Activated CD4-positive, alpha-beta memory T cell treated with anti-CD3 and anti-CD28 coated beads, Interleukin-2, amount 10 ng/mL, durations not matched to agents 7 days and 5 days (primary cell): ENCODE measurements around the gene GLCCI1. TPM values are rescaled to one million over a fixed set of nuclear protein-coding genes. Genes with fewer than 3 reads are reported as not detected.

Source experiments
- CTCF ChIA-PET: fragments of 350-600 bp; sonication (Branson Sonifier 250); formaldehyde crosslinking; loops from one replicate; lab custom pipeline; 2021; ENCODE audit warnings: antibody characterized with exemption, inconsistent platforms; lab: Charles Lee
- POLR2A ChIA-PET: fragments of 350-600 bp; sonication (Branson Sonifier 250); formaldehyde crosslinking; loops from one replicate; lab custom pipeline; 2021; ENCODE audit warnings: antibody characterized with exemption; lab: Charles Lee
- DNase-seq: peaks from one replicate; pipeline ENCODE4 v3.0.0-alpha.2; 2020
- H3K27ac Mint-ChIP-seq: one replicate; pipeline ENCODE4 v1.8.0; 2021; ENCODE audit warnings: mild to moderate bottlenecking, mixed read lengths
- H3K27me3 Mint-ChIP-seq: one replicate; pipeline ENCODE4 v1.8.0; 2021; ENCODE audit warnings: mixed read lengths
- H3K36me3 Mint-ChIP-seq: one replicate; pipeline ENCODE4 v1.8.0; 2021; ENCODE audit warnings: low read depth, mixed read lengths
- H3K4me1 Mint-ChIP-seq: one replicate; pipeline ENCODE4 v1.8.0; 2021; ENCODE audit warnings: mixed read lengths
- H3K4me3 Mint-ChIP-seq: one replicate; pipeline ENCODE4 v1.8.0; 2021; ENCODE audit warnings: mild to moderate bottlenecking, mixed read lengths
- H3K9me3 Mint-ChIP-seq: one replicate; pipeline ENCODE4 v1.8.0; 2021; ENCODE audit warnings: mixed read lengths
- total RNA-seq, 2 experiments: library from RNA; stranded (reverse); gene quantifications; one replicate each; pipeline ENCODE4 v1.2.3, GENCODE V29; 2021

GLCCI1 gene
- total RNA-seq, 2 experiments from 2014 or later = 25.4 to 29.0 TPM

DNA sequence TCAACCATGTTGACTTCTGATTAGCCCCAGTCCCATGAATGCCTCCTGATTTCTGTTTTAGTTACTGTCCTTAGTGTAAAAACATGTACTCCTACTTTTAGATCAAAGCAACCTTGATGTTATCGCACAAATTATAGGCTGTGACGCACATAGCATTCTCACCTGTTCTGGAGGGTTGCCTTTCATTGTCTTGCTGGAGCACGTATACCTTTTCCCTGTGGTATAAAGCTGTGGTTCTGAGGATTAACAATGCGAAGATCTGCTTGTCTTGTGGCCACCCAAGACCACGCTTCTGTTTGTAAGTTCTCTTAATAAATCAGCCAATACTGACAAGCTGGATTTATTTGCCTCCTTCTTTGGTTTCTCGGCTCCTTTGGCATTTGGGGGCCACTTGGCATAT is 30.1 kb upstream of the GLCCI1 start:
- no peaks in the 10 kb centered on the region for H3K27me3 Mint-ChIP-seq
- H3K9me3 Mint-ChIP-seq = no peaks in the 10 kb centered on the region
- H3K4me3 Mint-ChIP-seq = no peak overlapping the region
- ChIA-PET POLR2A (no interaction called here), CTCF (no interaction called here)
- DNase-seq = no peak
- peaks cover 19% of the 10 kb centered on the region for H3K4me1 Mint-ChIP-seq
- no peak overlapping the region for H3K27ac Mint-ChIP-seq
- H3K36me3 Mint-ChIP-seq = no peaks in the 10 kb centered on the region

DNA sequence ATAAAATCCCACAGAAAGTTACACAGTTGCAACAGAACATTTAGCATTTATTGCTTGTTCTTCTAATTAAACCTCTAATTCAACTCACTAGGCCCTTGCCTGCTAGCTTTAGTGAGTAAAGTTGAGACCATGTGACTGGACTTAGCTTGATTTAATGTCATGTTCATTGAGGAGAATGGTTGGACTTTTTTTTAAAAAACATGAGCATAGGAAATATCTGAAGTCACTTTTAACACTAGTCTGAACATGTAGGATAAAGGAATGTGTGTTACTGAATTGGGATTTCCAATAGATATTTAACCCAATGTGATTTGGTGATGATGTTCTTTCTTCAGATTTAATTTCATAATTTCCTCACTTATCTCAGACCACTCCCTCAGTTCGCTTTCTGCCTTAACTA is 24.6 kb upstream of the GLCCI1 start:
- H3K4me1 Mint-ChIP-seq = peaks cover 34% of the 10 kb centered on the region
- no peaks in the 10 kb centered on the region for H3K9me3 Mint-ChIP-seq
- no peak for DNase-seq
- no peaks in the 10 kb centered on the region for H3K27me3 Mint-ChIP-seq
- peak overlapping the region; percentile 96 for H3K27ac Mint-ChIP-seq
- peaks cover 3% of the 10 kb centered on the region for H3K36me3 Mint-ChIP-seq
- POLR2A ChIA-PET = interaction anchor here (0.8 to 3.0 kb wide), 18 partner anchors 9 to 761 kb away, joined by 3 to 124 read pairs (median 5); partner anchors contain the start of genes C1GALT1, GLCCI1 and UMAD1
- H3K4me3 Mint-ChIP-seq = no peak overlapping the region
- CTCF ChIA-PET = interaction anchor here (1.2 to 1.5 kb wide), 5 partner anchors 24 to 263 kb away, joined by 4 to 14 read pairs (median 5); partner anchors contain the start of gene GLCCI1

DNA sequence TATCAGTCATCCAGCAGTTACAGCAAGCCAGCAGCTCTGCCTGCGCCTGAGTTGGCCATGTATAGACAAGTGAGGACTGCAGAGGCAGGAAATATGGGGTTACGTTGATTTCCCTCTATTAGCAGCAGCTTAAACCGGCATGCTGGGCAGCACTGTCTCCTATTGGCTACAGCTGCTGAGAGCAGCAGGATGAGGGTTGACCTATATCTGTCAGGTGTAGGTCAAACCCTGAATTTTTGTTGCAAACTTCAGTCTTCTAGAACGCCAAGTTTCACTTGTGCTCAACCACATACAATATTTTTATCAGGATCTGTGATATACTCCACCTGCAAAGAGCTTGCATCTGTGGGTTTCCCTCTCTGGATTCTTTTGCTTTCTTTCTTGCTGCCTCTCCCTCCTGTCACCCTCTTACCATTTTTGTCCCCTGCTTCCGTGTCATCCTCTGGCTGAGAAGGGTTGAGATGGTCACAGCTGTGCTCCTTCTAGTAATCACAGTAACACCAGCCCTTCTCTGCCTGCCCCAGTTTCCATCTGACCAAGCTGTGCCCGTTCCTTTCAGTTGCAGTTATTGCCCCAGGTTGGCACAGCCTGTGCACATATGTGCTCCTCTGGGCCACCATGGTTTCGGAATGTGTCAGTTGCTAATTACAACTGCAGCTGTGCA is 23.8 kb upstream of the GLCCI1 start:
- H3K36me3 Mint-ChIP-seq = peaks cover 3% of the 10 kb centered on the region
- ChIA-PET POLR2A (interaction anchor here (0.7 to 3.0 kb wide), 22 partner anchors 9 to 762 kb away, joined by 3 to 124 read pairs (median 4); partner anchors contain the start of genes C1GALT1, GLCCI1 and UMAD1), CTCF (interaction anchor here (0.6 to 1.5 kb wide), 9 partner anchors 23 to 351 kb away, joined by 3 to 14 read pairs (median 4); partner anchors contain the start of gene GLCCI1)
- H3K27me3 Mint-ChIP-seq = no peaks in the 10 kb centered on the region
- H3K4me1 Mint-ChIP-seq = peaks cover 34% of the 10 kb centered on the region
- peak overlapping the region; percentile 71 for H3K4me3 Mint-ChIP-seq
- H3K9me3 Mint-ChIP-seq = no peaks in the 10 kb centered on the region
- DNase-seq = peak; percentile 76
- peak overlapping the region; percentile 96 for H3K27ac Mint-ChIP-seq

- peaks cover 34% of the 10 kb centered on the region for H3K4me1 Mint-ChIP-seq
- H3K36me3 Mint-ChIP-seq = peaks cover 9% of the 10 kb centered on the region
- H3K9me3 Mint-ChIP-seq = peaks cover 3% of the 10 kb centered on the region
- H3K27me3 Mint-ChIP-seq = no peaks in the 10 kb centered on the region
- no peak for DNase-seq
- no peak overlapping the region for H3K27ac Mint-ChIP-seq
- POLR2A ChIA-PET = interaction anchor here (2.5 kb wide), 1 partner anchor 23 kb away, joined by 21 read pairs; the partner anchor contains the start of gene GLCCI1
- CTCF ChIA-PET = no interaction called here
- no peak overlapping the region for H3K4me3 Mint-ChIP-seq
Measured at GRCh38 chr7:7946486-7946885, 22.1 kb upstream of the GLCCI1 start.

GRCh38 chr7:7948232-7948631 is 20.4 kb upstream of the GLCCI1 start:
- ChIA-PET CTCF (no interaction called here), POLR2A (interaction anchor here (2.5 kb wide), 1 partner anchor 21 kb away, joined by 21 read pairs; the partner anchor contains the start of gene GLCCI1)
- Mint-ChIP-seq H3K4me1 (peaks cover 29% of the 10 kb centered on the region), H3K9me3 (peaks cover 3% of the 10 kb centered on the region), H3K27ac (no peak overlapping the region), H3K36me3 (peaks cover 14% of the 10 kb centered on the region), H3K27me3 (no peaks in the 10 kb centered on the region), H3K4me3 (no peak overlapping the region)
- DNase-seq = no peak

DNA sequence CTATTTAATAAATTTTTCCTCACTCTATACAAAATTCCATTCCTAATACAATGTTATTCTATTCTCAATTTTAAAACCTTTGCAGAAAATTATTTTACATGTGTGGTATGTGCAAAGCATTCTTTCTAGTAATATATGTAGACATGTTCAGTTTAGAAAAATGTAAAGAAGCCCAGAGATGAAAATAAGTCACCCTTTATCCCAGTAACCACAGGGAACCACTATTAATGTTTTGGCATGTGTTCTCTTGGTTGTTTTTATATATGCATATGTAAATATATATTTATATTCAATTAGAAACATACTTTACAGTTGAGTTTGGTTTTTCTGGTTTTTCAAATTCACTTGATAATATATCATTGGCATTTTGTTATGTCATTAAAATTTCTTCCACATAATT is 14.8 kb upstream of the GLCCI1 start:
- POLR2A ChIA-PET = interaction anchor here (1.1 to 1.4 kb wide), 2 partner anchors 9 to 14 kb away, joined by 3 read pairs; no protein-coding TSS in a partner anchor
- H3K27ac Mint-ChIP-seq = no peak overlapping the region

DNA sequence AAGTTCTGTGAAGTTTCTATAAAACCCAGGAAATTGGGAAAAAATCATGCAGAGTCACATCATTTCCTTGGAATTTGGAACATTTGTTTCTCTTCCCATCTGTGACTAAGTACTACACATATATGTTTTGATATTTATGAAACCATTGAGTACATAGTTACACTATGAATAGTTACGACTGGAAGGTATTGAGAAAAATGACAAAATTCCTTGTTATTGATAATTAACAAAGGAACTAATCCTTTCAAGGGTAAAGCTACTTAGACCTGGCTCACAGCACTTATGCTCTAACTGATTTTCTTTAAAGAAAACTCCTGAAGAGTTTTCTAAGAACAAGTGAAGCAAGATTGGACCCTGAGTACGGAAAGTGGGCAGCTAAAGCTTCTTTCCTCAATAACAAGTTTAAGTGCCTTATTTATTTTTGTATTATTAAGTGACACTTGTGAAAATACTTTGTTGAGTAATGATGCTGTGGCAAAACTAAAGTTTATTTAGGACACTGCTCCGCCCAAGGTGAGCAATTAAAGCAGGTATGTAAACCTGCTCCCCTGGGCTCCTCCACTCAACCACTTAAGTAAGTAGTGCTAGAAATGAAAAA is 12.0 kb upstream of the GLCCI1 start:
- H3K27me3 Mint-ChIP-seq = no peaks in the 10 kb centered on the region
- peaks cover 3% of the 10 kb centered on the region for H3K36me3 Mint-ChIP-seq
- H3K27ac Mint-ChIP-seq = no peak overlapping the region
- POLR2A ChIA-PET = no interaction called here
- no peaks in the 10 kb centered on the region for H3K9me3 Mint-ChIP-seq
- H3K4me1 Mint-ChIP-seq = no peaks in the 10 kb centered on the region
- H3K4me3 Mint-ChIP-seq = no peak overlapping the region
- CTCF ChIA-PET = no interaction called here
- DNase-seq = no peak

More for the DNA sequence above, 14.8 kb upstream of the GLCCI1 start:
- H3K4me3 Mint-ChIP-seq = no peak overlapping the region
- H3K9me3 Mint-ChIP-seq = peaks cover 3% of the 10 kb centered on the region
- DNase-seq = no peak
- H3K27me3 Mint-ChIP-seq = no peaks in the 10 kb centered on the region
- H3K36me3 Mint-ChIP-seq = peaks cover 11% of the 10 kb centered on the region
- CTCF ChIA-PET = interaction anchor here (1.5 kb wide), 1 partner anchor 11 kb away, joined by 3 read pairs; no protein-coding TSS in a partner anchor
- H3K4me1 Mint-ChIP-seq = no peaks in the 10 kb centered on the region

- DNase-seq = no peak
- Mint-ChIP-seq H3K27ac (no peak overlapping the region), H3K9me3 (no peaks in the 10 kb centered on the region), H3K27me3 (no peaks in the 10 kb centered on the region), H3K4me1 (no peaks in the 10 kb centered on the region), H3K4me3 (no peak overlapping the region), H3K36me3 (no peaks in the 10 kb centered on the region)
- POLR2A ChIA-PET = interaction anchor here (0.6 to 1.7 kb wide), 2 partner anchors 10 to 360 kb away, joined by 3 to 11 read pairs; partner anchors contain the start of gene GLCCI1
- CTCF ChIA-PET = interaction anchor here (0.5 kb wide), 1 partner anchor 811 kb away, joined by 3 read pairs; no protein-coding TSS in a partner anchor
Measured at GRCh38 chr7:7957513-7957912, 11.1 kb upstream of the GLCCI1 start.

GRCh38 chr7:7959979-7960670 is 8.5 kb upstream of the GLCCI1 start:
- no peak overlapping the region for H3K4me3 Mint-ChIP-seq
- no peaks in the 10 kb centered on the region for H3K4me1 Mint-ChIP-seq
- ChIA-PET POLR2A (no interaction called here), CTCF (interaction anchor here (0.6 kb wide), 1 partner anchor 172 kb away, joined by 3 read pairs; no protein-coding TSS in a partner anchor)
- no peak for DNase-seq
- no peaks in the 10 kb centered on the region for H3K36me3 Mint-ChIP-seq
- H3K9me3 Mint-ChIP-seq = no peaks in the 10 kb centered on the region
- H3K27me3 Mint-ChIP-seq = no peaks in the 10 kb centered on the region
- H3K27ac Mint-ChIP-seq = no peak overlapping the region

DNA sequence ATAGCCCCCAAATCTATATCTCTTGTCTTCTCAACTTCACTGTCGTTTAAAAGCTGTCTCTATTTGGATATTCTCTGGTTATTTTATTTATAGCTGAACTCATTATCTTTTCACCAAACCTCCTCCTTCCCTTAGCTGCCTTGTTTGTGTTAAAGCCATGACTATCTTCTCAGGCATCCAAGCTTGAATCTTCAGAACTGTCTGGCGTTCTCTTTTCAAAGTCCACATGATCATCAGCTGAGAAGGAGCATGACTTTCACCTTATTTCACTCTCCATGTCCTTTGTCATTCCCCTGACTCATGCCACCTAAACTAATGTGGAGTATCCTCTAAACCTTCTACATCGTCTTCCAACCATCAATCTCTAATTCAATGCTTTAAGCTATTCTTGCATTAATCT is 5.7 kb upstream of the GLCCI1 start:
- no peak overlapping the region for H3K27ac Mint-ChIP-seq
- no peak overlapping the region for H3K4me3 Mint-ChIP-seq
- H3K36me3 Mint-ChIP-seq = no peaks in the 10 kb centered on the region
- H3K27me3 Mint-ChIP-seq = no peaks in the 10 kb centered on the region
- H3K4me1 Mint-ChIP-seq = peaks cover 5% of the 10 kb centered on the region
- H3K9me3 Mint-ChIP-seq = no peaks in the 10 kb centered on the region
- POLR2A ChIA-PET = interaction anchor here (1.0 to 1.5 kb wide), 2 partner anchors 15 to 18 kb away, joined by 3 to 4 read pairs; no protein-coding TSS in a partner anchor
- CTCF ChIA-PET = interaction anchor here (1.0 kb wide), 1 partner anchor 282 kb away, joined by 3 read pairs; no protein-coding TSS in a partner anchor
- no peak for DNase-seq

- no peak overlapping the region for H3K4me3 Mint-ChIP-seq
- H3K4me1 Mint-ChIP-seq = peaks cover 7% of the 10 kb centered on the region
- no peaks in the 10 kb centered on the region for H3K36me3 Mint-ChIP-seq
- no peaks in the 10 kb centered on the region for H3K9me3 Mint-ChIP-seq
- H3K27me3 Mint-ChIP-seq = no peaks in the 10 kb centered on the region
- no peak overlapping the region for H3K27ac Mint-ChIP-seq
- no peak for DNase-seq
- ChIA-PET CTCF (interaction anchor here (1.1 kb wide), 1 partner anchor 11 kb away, joined by 3 read pairs; no protein-coding TSS in a partner anchor), POLR2A (interaction anchor here (0.6 kb wide), 1 partner anchor 20 kb away, joined by 3 read pairs; no protein-coding TSS in a partner anchor)
Measured at GRCh38 chr7:7964250-7964649, 4.3 kb upstream of the GLCCI1 start.

DNA sequence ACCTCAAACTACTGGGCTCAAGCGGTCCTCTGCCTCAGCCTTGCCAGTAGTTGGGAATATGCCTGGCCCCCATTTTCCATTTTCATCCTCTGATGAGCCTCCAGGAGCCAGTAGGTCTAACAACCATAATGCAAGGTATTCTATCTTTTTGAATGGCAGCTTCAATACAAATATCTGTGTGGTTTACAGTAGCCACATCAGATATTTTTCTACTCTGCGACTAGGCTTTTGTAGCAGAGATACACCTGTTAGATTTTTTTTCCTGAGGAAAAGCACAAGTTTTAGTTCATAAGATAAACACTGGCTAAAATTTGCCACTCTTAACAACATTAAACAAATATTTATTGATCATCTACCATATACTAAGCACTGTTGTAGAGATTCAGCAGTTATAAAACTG is 3.9 kb upstream of the GLCCI1 start:
- ChIA-PET POLR2A (interaction anchor here (0.6 to 9.3 kb wide), 2 partner anchors 20 to 21 kb away, joined by 3 to 124 read pairs; no protein-coding TSS in a partner anchor), CTCF (interaction anchor here (1.1 kb wide), 1 partner anchor 11 kb away, joined by 3 read pairs; no protein-coding TSS in a partner anchor)
- H3K9me3 Mint-ChIP-seq = no peaks in the 10 kb centered on the region
- no peak for DNase-seq
- H3K27ac Mint-ChIP-seq = no peak overlapping the region
- H3K4me1 Mint-ChIP-seq = peaks cover 7% of the 10 kb centered on the region
- no peaks in the 10 kb centered on the region for H3K36me3 Mint-ChIP-seq
- H3K27me3 Mint-ChIP-seq = no peaks in the 10 kb centered on the region
- H3K4me3 Mint-ChIP-seq = no peak overlapping the region
